Activated naive CD8-positive, alpha-beta T cell treated with anti-CD3 and anti-CD28 coated beads, Interleukin-2, amount 10 ng/mL, durations not matched to agents 7 days and 5 days (primary cell): ENCODE data around the gene LMO2. TPM values are rescaled to one million over a fixed set of nuclear protein-coding genes. Genes with fewer than 3 reads are reported as not detected.

Experiments
- ATAC-seq: fragments of 150-1000 bp; cut with Tn5 transposase; one replicate; pipeline ENCODE4 v1.10.0; 2021; ENCODE audit warnings: low read depth, moderate library complexity
- POLR2A ChIA-PET: fragments of 350-600 bp; sonication (Branson Sonifier 250); formaldehyde crosslinking; loops from one replicate; lab custom pipeline; 2021; ENCODE audit warnings: antibody characterized with exemption; lab: Charles Lee
- DNase-seq: peaks from one replicate; pipeline ENCODE4 v3.0.0; 2021
- H3K27ac Mint-ChIP-seq: one replicate; pipeline ENCODE4 v1.8.0; 2022; ENCODE audit warnings: mild to moderate bottlenecking, mixed read lengths
- H3K27me3 Mint-ChIP-seq: one replicate; pipeline ENCODE4 v1.8.0; 2022; ENCODE audit warnings: mild to moderate bottlenecking, moderate library complexity, mixed read lengths
- H3K36me3 Mint-ChIP-seq: one replicate; pipeline ENCODE4 v1.8.0; 2021; ENCODE audit warnings: mild to moderate bottlenecking, mixed read lengths
- H3K4me1 Mint-ChIP-seq: one replicate; pipeline ENCODE4 v1.8.0; 2021; ENCODE audit warnings: mixed read lengths
- H3K4me3 Mint-ChIP-seq: one replicate; pipeline ENCODE4 v1.8.0; 2022; ENCODE audit warnings: mild to moderate bottlenecking, moderate library complexity, mixed read lengths
- H3K9me3 Mint-ChIP-seq: one replicate; pipeline ENCODE4 v1.8.0; 2021; ENCODE audit warnings: mixed read lengths
- total RNA-seq, 2 experiments: library from RNA; stranded (reverse); gene quantifications; one replicate each; pipeline ENCODE4 v1.2.3, GENCODE V29; 2021

LMO2 gene
- total RNA-seq, 2 experiments from 2014 or later = 0.44 to 0.48 TPM

- Mint-ChIP-seq H3K9me3 (peaks cover 2% of the 10 kb centered on the region), H3K4me3 (peak overlapping the region; percentile 79), H3K36me3 (no peaks in the 10 kb centered on the region), H3K4me1 (peaks cover 44% of the 10 kb centered on the region), H3K27ac (peak overlapping the region; percentile 76), H3K27me3 (peaks cover 62% of the 10 kb centered on the region)
- ATAC-seq = no peak
- POLR2A ChIA-PET = interaction anchor here (1.1 to 1.2 kb wide), 2 partner anchors 24 to 158 kb away, joined by 3 to 4 read pairs; no protein-coding TSS in a partner anchor
- peak; percentile 39 for DNase-seq
These were observed 1.2 kb upstream of the LMO2 start for GRCh38 chr11:33892906-33893594.

- DNase-seq (no peak), ATAC-seq (no peak)
- no peak overlapping the region for H3K27ac Mint-ChIP-seq
- POLR2A ChIA-PET = no interaction called here
- H3K9me3 Mint-ChIP-seq = peaks cover 2% of the 10 kb centered on the region
- peaks cover 36% of the 10 kb centered on the region for H3K4me1 Mint-ChIP-seq
- H3K27me3 Mint-ChIP-seq = peaks cover 63% of the 10 kb centered on the region
- no peak overlapping the region for H3K4me3 Mint-ChIP-seq
- no peaks in the 10 kb centered on the region for H3K36me3 Mint-ChIP-seq
These were observed 2.0 kb downstream of the LMO2 start for GRCh38 chr11:33889821-33890378.

- H3K9me3 Mint-ChIP-seq = peaks cover 2% of the 10 kb centered on the region
- no peak overlapping the region for H3K4me3 Mint-ChIP-seq
- no peaks in the 10 kb centered on the region for H3K36me3 Mint-ChIP-seq
- H3K4me1 Mint-ChIP-seq = peaks cover 31% of the 10 kb centered on the region
- POLR2A ChIA-PET = no interaction called here
- ATAC-seq (no peak), DNase-seq (no peak)
- peaks cover 62% of the 10 kb centered on the region for H3K27me3 Mint-ChIP-seq
- H3K27ac Mint-ChIP-seq = no peak overlapping the region
These were observed 2.6 kb downstream of the LMO2 start for GRCh38 chr11:33889296-33889695.

- Mint-ChIP-seq H3K27ac (no peak overlapping the region), H3K27me3 (peaks cover 69% of the 10 kb centered on the region), H3K4me3 (no peak overlapping the region), H3K36me3 (no peaks in the 10 kb centered on the region), H3K9me3 (peaks cover 2% of the 10 kb centered on the region), H3K4me1 (peaks cover 17% of the 10 kb centered on the region)
- DNase-seq (no peak), ATAC-seq (no peak)
- POLR2A ChIA-PET = no interaction called here
These were observed 4.0 kb downstream of the LMO2 start for GRCh38 chr11:33887886-33888285.

GRCh38 chr11:33885338-33886005, 6.4 kb downstream of the LMO2 start:
- DNase-seq = no peak
- POLR2A ChIA-PET = no interaction called here
- H3K4me3 Mint-ChIP-seq = no peak overlapping the region
- H3K9me3 Mint-ChIP-seq = peaks cover 2% of the 10 kb centered on the region
- H3K27ac Mint-ChIP-seq = no peak overlapping the region
- no peak for ATAC-seq
- no peaks in the 10 kb centered on the region for H3K36me3 Mint-ChIP-seq
- H3K27me3 Mint-ChIP-seq = peaks cover 75% of the 10 kb centered on the region
- H3K4me1 Mint-ChIP-seq = peaks cover 4% of the 10 kb centered on the region

GRCh38 chr11:33884601-33885000, 7.3 kb downstream of the LMO2 start:
- Mint-ChIP-seq H3K4me1 (peaks cover 4% of the 10 kb centered on the region), H3K9me3 (no peaks in the 10 kb centered on the region), H3K27ac (no peak overlapping the region), H3K36me3 (no peaks in the 10 kb centered on the region), H3K27me3 (peaks cover 69% of the 10 kb centered on the region), H3K4me3 (no peak overlapping the region)
- no peak for ATAC-seq
- POLR2A ChIA-PET = no interaction called here
- DNase-seq = no peak

GRCh38 chr11:33884035-33884434, 7.8 kb downstream of the LMO2 start:
- ATAC-seq = no peak
- no peaks in the 10 kb centered on the region for H3K9me3 Mint-ChIP-seq
- no peak overlapping the region for H3K4me3 Mint-ChIP-seq
- no peaks in the 10 kb centered on the region for H3K36me3 Mint-ChIP-seq
- no peak for DNase-seq
- POLR2A ChIA-PET = no interaction called here
- H3K4me1 Mint-ChIP-seq = peaks cover 4% of the 10 kb centered on the region
- H3K27me3 Mint-ChIP-seq = peaks cover 69% of the 10 kb centered on the region
- H3K27ac Mint-ChIP-seq = no peak overlapping the region

GRCh38 chr11:33881651-33882503, 10.0 kb downstream of the LMO2 start:
- H3K27me3 Mint-ChIP-seq = peaks cover 62% of the 10 kb centered on the region
- POLR2A ChIA-PET = no interaction called here
- DNase-seq (no peak), ATAC-seq (no peak)
- H3K9me3 Mint-ChIP-seq = no peaks in the 10 kb centered on the region
- no peak overlapping the region for H3K27ac Mint-ChIP-seq
- no peaks in the 10 kb centered on the region for H3K36me3 Mint-ChIP-seq
- peaks cover 4% of the 10 kb centered on the region for H3K4me1 Mint-ChIP-seq
- no peak overlapping the region for H3K4me3 Mint-ChIP-seq

GRCh38 chr11:33880979-33881378, 10.9 kb downstream of the LMO2 start:
- Mint-ChIP-seq H3K27me3 (peaks cover 64% of the 10 kb centered on the region), H3K36me3 (no peaks in the 10 kb centered on the region)
- POLR2A ChIA-PET = no interaction called here

GRCh38 chr11:33879375-33879774, 12.5 kb downstream of the LMO2 start:
- no peaks in the 10 kb centered on the region for H3K36me3 Mint-ChIP-seq
- H3K4me3 Mint-ChIP-seq = no peak overlapping the region
- DNase-seq = no peak
- H3K27me3 Mint-ChIP-seq = peaks cover 74% of the 10 kb centered on the region
- H3K9me3 Mint-ChIP-seq = no peaks in the 10 kb centered on the region
- POLR2A ChIA-PET = no interaction called here
- no peak overlapping the region for H3K27ac Mint-ChIP-seq
- H3K4me1 Mint-ChIP-seq = no peaks in the 10 kb centered on the region
- no peak for ATAC-seq

More at GRCh38 chr11:33880979-33881378, 10.9 kb downstream of the LMO2 start:
- DNase-seq (no peak), ATAC-seq (no peak)
- Mint-ChIP-seq H3K27ac (no peak overlapping the region), H3K9me3 (no peaks in the 10 kb centered on the region), H3K4me1 (peaks cover 4% of the 10 kb centered on the region), H3K4me3 (no peak overlapping the region)

- Mint-ChIP-seq H3K4me3 (no peak overlapping the region), H3K9me3 (no peaks in the 10 kb centered on the region), H3K36me3 (no peaks in the 10 kb centered on the region), H3K4me1 (no peaks in the 10 kb centered on the region), H3K27me3 (peaks cover 73% of the 10 kb centered on the region), H3K27ac (no peak overlapping the region)
- ATAC-seq (no peak), DNase-seq (no peak)
- POLR2A ChIA-PET = no interaction called here
These were observed 14.8 kb downstream of the LMO2 start for GRCh38 chr11:33877038-33877437.

GRCh38 chr11:33875621-33876294, 16.1 kb downstream of the LMO2 start:
- no peak overlapping the region for H3K4me3 Mint-ChIP-seq
- H3K9me3 Mint-ChIP-seq = no peaks in the 10 kb centered on the region
- no peak overlapping the region for H3K27ac Mint-ChIP-seq
- ATAC-seq = no peak
- H3K27me3 Mint-ChIP-seq = peaks cover 73% of the 10 kb centered on the region
- H3K36me3 Mint-ChIP-seq = no peaks in the 10 kb centered on the region
- POLR2A ChIA-PET = interaction anchor here (0.7 kb wide), 1 partner anchor 39 kb away, joined by 3 read pairs; no protein-coding TSS in a partner anchor
- DNase-seq = no peak
- H3K4me1 Mint-ChIP-seq = no peaks in the 10 kb centered on the region
